Type B pancreatic cell (in vitro differentiated cells): Measurements from ENCODE around the gene RORC. TPM values are rescaled to one million over a fixed set of nuclear protein-coding genes. Genes with fewer than 3 reads are reported as not detected.

ENCODE experiments used
- DNase-seq: peaks from one replicate; pipeline ENCODE4 v3.0.0; 2021; ENCODE audit warnings: mixed read lengths; ENCODE audit not compliant: unreplicated experiment; ENCODE audit errors: extremely low spot score
- H3K27ac Mint-ChIP-seq: 2 replicates; pipeline ENCODE4 v1.8.0; 2021; ENCODE audit warnings: mild to moderate bottlenecking, mixed read lengths
- H3K27me3 Mint-ChIP-seq: 2 replicates; pipeline ENCODE4 v1.8.0; 2021; ENCODE audit warnings: mixed read lengths
- H3K36me3 Mint-ChIP-seq: 2 replicates; pipeline ENCODE4 v1.8.0; 2021; ENCODE audit warnings: mixed read lengths
- H3K4me1 Mint-ChIP-seq: one replicate; pipeline ENCODE4 v1.8.0; 2021; ENCODE audit warnings: mixed read lengths; ENCODE audit not compliant: unreplicated experiment
- H3K4me3 Mint-ChIP-seq: 2 replicates; pipeline ENCODE4 v1.8.0; 2021; ENCODE audit warnings: mild to moderate bottlenecking, mixed read lengths
- H3K9me3 Mint-ChIP-seq: 2 replicates; pipeline ENCODE4 v1.8.0; 2021; ENCODE audit warnings: mixed read lengths
- CTCF ChIP-seq: fragments of 200-600 bp; sonication (generic); conservative IDR thresholded peaks from 2 replicates; pipeline ENCODE4 v1.5.0; 2021; ENCODE audit warnings: antibody characterized with exemption, mild to moderate bottlenecking
- total RNA-seq: library from RNA; stranded (reverse); gene quantifications from 2 replicates; pipeline ENCODE4 v1.2.1, GENCODE V29; 2021; ENCODE audit warnings: low replicate concordance

Gene RORC
- total RNA-seq, 1 donor from 2014 or later: not detected

GRCh38 chr1:151762941-151763921 lies 68.4 kb downstream of the RORC start, which contains the start of gene MRPL9:
TSS of gene MRPL9 (minus strand) at chr1:151763496. CDS start at chr1:151763479, 17 bp downstream.
- H3K36me3 Mint-ChIP-seq: peaks cover 18% of the 10 kb centered on the region
- H3K4me3 Mint-ChIP-seq: peak within 1 kb of the TSS; percentile 97
- no peaks in the 10 kb centered on the region for H3K27me3 Mint-ChIP-seq
- no peaks in the 10 kb centered on the region for H3K9me3 Mint-ChIP-seq
- peak; percentile 16 for TF ChIP-seq CTCF
- peaks cover 19% of the 10 kb centered on the region for H3K4me1 Mint-ChIP-seq
- H3K27ac Mint-ChIP-seq: peak within 1 kb of the TSS; percentile 95
- DNase-seq: peak; percentile 87

DNA sequence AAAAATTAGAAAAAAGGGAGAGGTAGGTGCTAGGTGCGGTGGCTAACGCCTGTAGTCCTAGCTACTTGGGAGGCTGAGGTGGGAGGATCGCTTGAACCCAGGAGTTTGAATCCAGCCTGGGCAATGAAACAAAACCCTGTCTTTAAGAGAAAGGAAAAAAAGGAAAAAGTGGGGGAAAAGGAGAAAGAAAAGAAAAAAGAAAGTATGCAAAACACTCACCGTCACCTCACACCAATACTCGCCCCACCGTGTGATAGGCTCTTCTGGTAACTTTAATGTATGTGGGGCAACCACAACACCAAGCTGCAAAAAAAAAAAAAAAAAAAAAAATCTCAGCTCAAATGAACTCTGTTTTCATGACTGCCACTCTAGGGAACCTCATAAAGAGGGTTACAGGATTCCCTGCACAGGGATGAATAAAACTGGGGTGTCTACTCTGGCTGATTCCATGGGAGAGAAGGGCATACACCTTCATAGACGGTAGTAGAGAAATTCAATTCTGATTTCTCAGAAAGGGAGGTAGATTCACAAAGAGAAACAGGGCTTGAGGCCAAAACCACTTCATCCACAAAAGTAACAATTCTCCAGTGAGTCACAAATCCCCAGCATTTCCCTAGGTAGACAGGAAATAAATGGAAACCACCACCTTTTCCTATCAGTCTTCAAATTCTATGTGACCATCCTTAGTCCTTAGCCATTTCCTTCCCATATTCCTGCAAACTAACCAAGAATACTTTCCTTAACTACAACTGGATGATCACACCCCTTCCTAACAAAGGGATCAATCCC lies 70.8 kb downstream of the RORC start:
- DNase-seq: no peak
- H3K27me3 Mint-ChIP-seq: no peaks in the 10 kb centered on the region
- no peak for TF ChIP-seq CTCF
- peak overlapping the region; percentile 69 for H3K4me3 Mint-ChIP-seq
- no peaks in the 10 kb centered on the region for H3K9me3 Mint-ChIP-seq
- no peak overlapping the region for H3K27ac Mint-ChIP-seq
- H3K36me3 Mint-ChIP-seq: peaks cover 21% of the 10 kb centered on the region
- peaks cover 13% of the 10 kb centered on the region for H3K4me1 Mint-ChIP-seq

DNA sequence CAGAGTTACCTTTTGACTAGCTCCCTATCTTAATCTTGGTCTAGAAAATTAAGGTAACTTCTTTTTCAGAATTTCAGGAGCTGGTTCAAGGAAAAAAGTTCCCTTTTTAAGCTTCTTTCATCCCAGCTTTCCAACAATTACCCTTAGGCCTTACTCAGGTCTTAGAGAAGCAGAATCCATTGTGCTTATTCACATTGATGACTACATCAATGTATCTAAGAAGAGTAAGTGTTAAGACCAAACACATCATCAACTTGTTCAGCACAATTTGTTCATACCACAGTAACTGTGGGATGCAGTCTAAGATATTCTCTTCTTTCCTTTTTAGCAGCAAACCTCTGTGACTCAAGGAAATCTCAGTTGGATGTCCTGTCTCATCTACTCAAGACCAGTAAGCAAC lies 72.4 kb downstream of the RORC start:
- Mint-ChIP-seq H3K27ac (no peak overlapping the region), H3K27me3 (no peaks in the 10 kb centered on the region), H3K36me3 (peaks cover 25% of the 10 kb centered on the region), H3K9me3 (no peaks in the 10 kb centered on the region), H3K4me3 (no peak overlapping the region), H3K4me1 (peaks cover 12% of the 10 kb centered on the region)
- TF ChIP-seq CTCF: no peak
- no peak for DNase-seq

- Mint-ChIP-seq H3K27me3 (no peaks in the 10 kb centered on the region), H3K9me3 (no peaks in the 10 kb centered on the region), H3K4me1 (no peaks in the 10 kb centered on the region), H3K27ac (no peak overlapping the region), H3K36me3 (peaks cover 21% of the 10 kb centered on the region), H3K4me3 (no peak overlapping the region)
- no peak for DNase-seq
- TF ChIP-seq CTCF: no peak
Measured at GRCh38 chr1:151756291-151756690, 75.3 kb downstream of the RORC start.

Other genes starting within 250 kb of the RORC start
- 33.1 and 40.7 TPM in 2 replicates for gene SNX27, start 219.8 kb downstream of the RORC start, total RNA-seq
- 17.9 and 19.0 TPM in 2 replicates for gene CELF3, start 115.0 kb downstream of the RORC start, total RNA-seq
- 3.1 and 3.6 TPM in 2 replicates for gene RIIAD1, start 110.3 kb downstream of the RORC start, total RNA-seq
- gene MRPL9, start 68.3 kb downstream of the RORC start, total RNA-seq: 80.4 and 92.1 TPM in 2 replicates
- 8.9 and 10.0 TPM in 2 replicates for gene TDRKH, start 41.3 kb downstream of the RORC start, total RNA-seq
- not detected in 2 replicates for gene LINGO4, start 26.4 kb downstream of the RORC start, total RNA-seq
- gene C2CD4D, start 8.0 kb upstream of the RORC start, total RNA-seq: 0.43 and 0.45 TPM in 2 replicates
- gene THEM5, start 21.9 kb upstream of the RORC start, total RNA-seq: not detected in 2 replicates
- 4.7 and 15.6 TPM in 2 replicates for gene THEM4, start 77.7 kb upstream of the RORC start, total RNA-seq
- 316 and 1,258 TPM in 2 replicates for gene S100A10, start 162.1 kb upstream of the RORC start, total RNA-seq
- gene S100A11, start 205.2 kb upstream of the RORC start, total RNA-seq: 511 and 1,438 TPM in 2 replicates